ENCODE data around the gene HMGCL. TPM values are rescaled to one million over a fixed set of nuclear protein-coding genes. Genes with fewer than 3 reads are reported as not detected.

Gene HMGCL
- 22.0 to 26.8 TPM (median 25.9 TPM) in 3 replicates for total RNA-seq
- long read RNA-seq, transcript HMGCL-203 (9 exons, 1,600 nt): major isoform, 61 of 70 reads
- long read RNA-seq, partial matches to known transcripts: 1 of 70 reads
- long read RNA-seq, other reads (novel, unspliced or antisense): 8 of 70 reads

- Mint-ChIP-seq H3K9me3 (ENCODE audit: low read depth) (no peaks in the 10 kb centered on the region), H3K36me3 (ENCODE audit: low read depth) (peaks cover 2% of the 10 kb centered on the region), H3K4me1 (ENCODE audit: low read depth) (peaks cover 19% of the 10 kb centered on the region), H3K4me3 (ENCODE audit: unreplicated experiment) (peak within 1 kb of the TSS; percentile 87), H3K27me3 (ENCODE audit: low read depth) (no peaks in the 10 kb centered on the region), H3K27ac (ENCODE audit: unreplicated experiment) (peak within 1 kb of the TSS; percentile 93)
- DNase-seq (ENCODE audit: low spot score): no peak
- TF ChIP-seq CTCF (IDR thresholded peaks at IDR 0.05): no peak
Measured at GRCh38 chr1:23825076-23825761, at the start of gene HMGCL. Gene HMGCL, minus strand, starts transcription at chr1:23825429. Its CDS starts 14 bp downstream, at chr1:23825415.

GRCh38 chr1:23872421-23872820 lies 47.2 kb upstream of the HMGCL start:
- H3K27ac Mint-ChIP-seq (ENCODE audit: unreplicated experiment): no peak overlapping the region
- H3K36me3 Mint-ChIP-seq (ENCODE audit: low read depth): peaks cover 7% of the 10 kb centered on the region
- H3K4me3 Mint-ChIP-seq (ENCODE audit: unreplicated experiment): no peak overlapping the region
- no peak for TF ChIP-seq CTCF (IDR thresholded peaks at IDR 0.05)
- no peak for DNase-seq (ENCODE audit: low spot score)
- peaks cover 11% of the 10 kb centered on the region for H3K4me1 Mint-ChIP-seq (ENCODE audit: low read depth)
- peaks cover 8% of the 10 kb centered on the region for H3K27me3 Mint-ChIP-seq (ENCODE audit: low read depth)
- peaks cover 7% of the 10 kb centered on the region for H3K9me3 Mint-ChIP-seq (ENCODE audit: low read depth)

- H3K4me3 Mint-ChIP-seq (ENCODE audit: unreplicated experiment): no peak overlapping the region
- H3K36me3 Mint-ChIP-seq (ENCODE audit: low read depth): peaks cover 5% of the 10 kb centered on the region
- TF ChIP-seq CTCF (IDR thresholded peaks at IDR 0.05): no peak
- H3K4me1 Mint-ChIP-seq (ENCODE audit: low read depth): peaks cover 20% of the 10 kb centered on the region
- no peaks in the 10 kb centered on the region for H3K9me3 Mint-ChIP-seq (ENCODE audit: low read depth)
- H3K27ac Mint-ChIP-seq (ENCODE audit: unreplicated experiment): no peak overlapping the region
- no peak for DNase-seq (ENCODE audit: low spot score)
- peaks cover 8% of the 10 kb centered on the region for H3K27me3 Mint-ChIP-seq (ENCODE audit: low read depth)
Measured at GRCh38 chr1:23869051-23869450, 43.8 kb upstream of the HMGCL start.

- Mint-ChIP-seq H3K4me3 (ENCODE audit: unreplicated experiment) (peak overlapping the region; percentile 83), H3K36me3 (ENCODE audit: low read depth) (peaks cover 5% of the 10 kb centered on the region), H3K27ac (ENCODE audit: unreplicated experiment) (peak overlapping the region; percentile 66), H3K9me3 (ENCODE audit: low read depth) (no peaks in the 10 kb centered on the region), H3K4me1 (ENCODE audit: low read depth) (peaks cover 20% of the 10 kb centered on the region), H3K27me3 (ENCODE audit: low read depth) (peaks cover 8% of the 10 kb centered on the region)
- peak; percentile 73 for TF ChIP-seq CTCF (IDR thresholded peaks at IDR 0.05)
- no peak for DNase-seq (ENCODE audit: low spot score)
Measured at GRCh38 chr1:23868557-23869016, 43.4 kb upstream of the HMGCL start.

- peak; percentile 99 for TF ChIP-seq CTCF (IDR thresholded peaks at IDR 0.05)
- peak within 1 kb of the TSS; percentile 83 for H3K4me3 Mint-ChIP-seq (ENCODE audit: unreplicated experiment)
- peaks cover 20% of the 10 kb centered on the region for H3K4me1 Mint-ChIP-seq (ENCODE audit: low read depth)
- peak within 1 kb of the TSS; percentile 66 for H3K27ac Mint-ChIP-seq (ENCODE audit: unreplicated experiment)
- DNase-seq (ENCODE audit: low spot score): peak; percentile 89
- H3K36me3 Mint-ChIP-seq (ENCODE audit: low read depth): peaks cover 5% of the 10 kb centered on the region
- H3K9me3 Mint-ChIP-seq (ENCODE audit: low read depth): no peaks in the 10 kb centered on the region
- peaks cover 8% of the 10 kb centered on the region for H3K27me3 Mint-ChIP-seq (ENCODE audit: low read depth)
Measured at GRCh38 chr1:23867895-23868556, 42.8 kb upstream of the HMGCL start, which contains the start of gene FUCA1. Gene FUCA1, minus strand, starts transcription at chr1:23868290. Its CDS starts 4 bp downstream, at chr1:23868286.
